Peyer's patch (tissue), 4 donors: ENCODE results near the gene SIRPG. TPM values are rescaled to one million over a fixed set of nuclear protein-coding genes. Genes with fewer than 3 reads are reported as not detected.

Source experiments
- DNase-seq, 3 donors: peaks; one replicate each; pipeline ENCODE4 v3.0.0-alpha.2; 2017 to 2019
- H3K27ac ChIP-seq, 4 donors: fragments of 200-600 bp; sonication (generic); one replicate each; pipeline ENCODE4 v1.5.1; 2016 to 2019
- H3K27me3 ChIP-seq, 2 donors: fragments of 200-600 bp; sonication (generic); one replicate each; pipeline ENCODE4 v1.5.1; 2019
- H3K36me3 ChIP-seq, 3 donors: fragments of 200-600 bp; sonication (generic); one replicate each; pipeline ENCODE4 v1.5.1; 2016 to 2019
- H3K4me1 ChIP-seq, 4 donors: fragments of 200-600 bp; sonication (generic); one replicate each; pipeline ENCODE4 v1.5.1; 2016 to 2019
- H3K4me3 ChIP-seq, 4 donors: fragments of 200-600 bp; sonication (generic); 1 replicate in 3 of 4; 2 replicates in 1 of 4; pipeline ENCODE4 v1.5.1; 2016 to 2019; ENCODE audit warnings: mild to moderate bottlenecking in 1 of 4
- H3K9me3 ChIP-seq, 4 donors: fragments of 200-600 bp; sonication (generic); one replicate each; pipeline ENCODE4 v1.5.1; 2016 to 2019; ENCODE audit warnings: mild to moderate bottlenecking in 1 of 4
- POLR2A ChIP-seq, 2 donors: fragments of 450-650 bp; IDR thresholded peaks; one replicate each; pipeline ENCODE4 v1.5.1; 2017; ENCODE audit warnings: antibody characterized with exemption in 2 of 2, mild to moderate bottlenecking in 2 of 2, moderate library complexity in 2 of 2
- total RNA-seq, 4 donors: library from RNA; depleted of rRNA; stranded (reverse); fragments of >200 nt; gene quantifications; one replicate each; pipeline ENCODE4 v1.1.0, GENCODE V29; 2016
- TF ChIP-seq, protein P1 (sequence below), 6 experiments: fragments of 450-650 bp in 4 of 6; fragments of 200-600 bp in 2 of 6; sonication (generic) in 1 of 6; IDR thresholded peaks; one replicate each; pipeline ENCODE4 v1.5.1; 2017 to 2019; ENCODE audit warnings: antibody characterized with exemption in 6 of 6, mild to moderate bottlenecking in 3 of 6, moderate library complexity in 1 of 6

Gene SIRPG
- total RNA-seq, 4 donors from 2014 or later: 1.8 to 5.8 (median 3.6) TPM

DNA sequence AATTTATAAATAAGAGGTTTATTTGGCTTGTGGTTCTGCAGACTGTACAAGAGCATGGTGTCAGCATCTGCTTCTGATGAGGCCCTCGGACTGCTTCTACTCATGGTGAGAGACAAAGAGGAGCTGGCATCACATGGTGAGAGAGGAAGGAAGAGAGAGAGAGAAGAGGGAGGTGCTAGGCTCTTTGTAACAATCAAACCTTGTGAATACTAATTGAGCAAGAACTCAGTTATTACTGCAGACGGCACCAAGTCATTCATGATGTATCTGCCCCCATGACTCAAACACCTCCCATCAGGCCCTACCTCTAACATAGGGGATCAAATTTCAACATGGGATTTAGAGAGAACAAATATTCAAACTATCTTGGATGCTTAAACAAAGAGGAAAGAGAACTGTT lies 6.3 kb upstream of the SIRPG start:
- peaks cover 0 to 18% (median 8%) of the 10 kb centered on the region in 4 donors for H3K4me1 ChIP-seq
- H3K4me3 ChIP-seq: no peak overlapping the region
- no peak for TF ChIP-seq POLR2A (IDR thresholded peaks at IDR 0.05)
- TF ChIP-seq, protein P1, sequence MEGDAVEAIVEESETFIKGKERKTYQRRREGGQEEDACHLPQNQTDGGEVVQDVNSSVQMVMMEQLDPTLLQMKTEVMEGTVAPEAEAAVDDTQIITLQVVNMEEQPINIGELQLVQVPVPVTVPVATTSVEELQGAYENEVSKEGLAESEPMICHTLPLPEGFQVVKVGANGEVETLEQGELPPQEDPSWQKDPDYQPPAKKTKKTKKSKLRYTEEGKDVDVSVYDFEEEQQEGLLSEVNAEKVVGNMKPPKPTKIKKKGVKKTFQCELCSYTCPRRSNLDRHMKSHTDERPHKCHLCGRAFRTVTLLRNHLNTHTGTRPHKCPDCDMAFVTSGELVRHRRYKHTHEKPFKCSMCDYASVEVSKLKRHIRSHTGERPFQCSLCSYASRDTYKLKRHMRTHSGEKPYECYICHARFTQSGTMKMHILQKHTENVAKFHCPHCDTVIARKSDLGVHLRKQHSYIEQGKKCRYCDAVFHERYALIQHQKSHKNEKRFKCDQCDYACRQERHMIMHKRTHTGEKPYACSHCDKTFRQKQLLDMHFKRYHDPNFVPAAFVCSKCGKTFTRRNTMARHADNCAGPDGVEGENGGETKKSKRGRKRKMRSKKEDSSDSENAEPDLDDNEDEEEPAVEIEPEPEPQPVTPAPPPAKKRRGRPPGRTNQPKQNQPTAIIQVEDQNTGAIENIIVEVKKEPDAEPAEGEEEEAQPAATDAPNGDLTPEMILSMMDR (IDR thresholded peaks at IDR 0.05): no peak
- DNase-seq: no peak
- H3K9me3 ChIP-seq: no peaks in the 10 kb centered on the region
- H3K27me3 ChIP-seq: no peaks in the 10 kb centered on the region
- H3K27ac ChIP-seq: peak overlapping the region in 1 of 4 donors; percentile 76
- H3K36me3 ChIP-seq: no peaks in the 10 kb centered on the region

DNA sequence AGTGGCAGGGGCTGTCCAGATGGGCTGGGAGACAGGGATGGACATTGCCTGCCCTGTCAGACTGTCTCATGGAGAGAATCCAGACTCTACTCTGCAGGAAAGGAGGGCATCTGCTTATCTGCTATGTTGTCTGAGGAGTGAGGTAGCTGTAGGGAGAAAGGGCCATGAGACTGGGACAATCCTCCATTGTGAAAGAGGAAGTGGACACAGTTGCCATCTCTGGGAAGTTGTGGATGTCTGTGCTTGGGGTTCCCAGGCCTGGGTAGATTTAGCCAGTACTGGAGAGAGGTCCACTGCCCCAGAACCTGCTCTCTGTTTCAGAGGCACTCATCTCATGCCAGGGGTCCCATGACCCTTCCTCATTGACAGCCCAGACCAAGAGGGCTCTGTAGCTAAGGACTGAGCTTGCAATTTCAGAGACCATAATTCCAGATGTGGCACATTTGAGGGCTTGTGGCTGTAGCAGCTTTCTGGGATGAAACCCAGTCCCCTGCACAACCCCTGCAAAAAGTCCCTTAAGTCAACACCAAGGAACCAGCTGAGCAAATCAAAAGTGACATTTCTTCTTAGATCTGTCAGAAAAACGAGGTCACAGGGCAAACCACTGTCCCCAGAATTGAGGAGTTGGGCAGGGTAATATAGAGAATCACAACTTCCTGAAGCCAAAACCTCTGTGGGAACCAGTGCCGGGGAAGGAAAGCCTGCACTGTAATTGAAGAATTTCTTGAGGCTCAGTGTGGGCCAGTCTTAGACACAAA lies 4.1 kb upstream of the SIRPG start:
- TF ChIP-seq, protein P1 (IDR thresholded peaks at IDR 0.05): no peak
- no peak for TF ChIP-seq POLR2A (IDR thresholded peaks at IDR 0.05)
- peak overlapping the region in 2 of 4 donors; percentile 25 to 59 for H3K27ac ChIP-seq
- no peaks in the 10 kb centered on the region for H3K9me3 ChIP-seq
- peaks cover 0 to 18% (median 8%) of the 10 kb centered on the region in 4 donors for H3K4me1 ChIP-seq
- H3K36me3 ChIP-seq: no peaks in the 10 kb centered on the region
- H3K27me3 ChIP-seq: no peaks in the 10 kb centered on the region
- H3K4me3 ChIP-seq: no peak overlapping the region
- no peak for DNase-seq

DNA sequence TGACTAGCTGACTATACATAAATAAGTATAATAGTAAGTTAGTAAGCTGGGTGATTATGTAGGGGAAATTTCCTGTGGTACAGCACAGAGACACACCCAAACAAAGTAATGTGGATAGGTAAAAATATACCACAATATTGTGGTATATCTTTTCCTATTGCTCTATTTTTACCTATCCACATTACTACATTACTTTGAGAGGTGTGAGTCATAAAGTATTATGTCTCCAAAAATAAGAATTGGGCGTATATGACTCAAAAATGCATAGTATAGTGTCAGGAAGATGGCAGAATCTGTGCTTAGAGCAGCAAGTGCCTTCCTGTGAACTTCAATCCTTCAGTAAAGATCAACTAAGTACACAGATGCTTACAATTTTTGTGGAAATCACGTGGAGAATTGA lies 2.7 kb upstream of the SIRPG start:
- no peaks in the 10 kb centered on the region for H3K36me3 ChIP-seq
- DNase-seq: no peak
- peaks cover 0 to 12% (median 6%) of the 10 kb centered on the region in 4 donors for H3K4me1 ChIP-seq
- H3K27ac ChIP-seq: no peak overlapping the region
- no peak overlapping the region for H3K4me3 ChIP-seq
- H3K27me3 ChIP-seq: no peaks in the 10 kb centered on the region
- H3K9me3 ChIP-seq: no peaks in the 10 kb centered on the region
- TF ChIP-seq, protein P1 (IDR thresholded peaks at IDR 0.05): no peak
- no peak for TF ChIP-seq POLR2A (IDR thresholded peaks at IDR 0.05)

DNA sequence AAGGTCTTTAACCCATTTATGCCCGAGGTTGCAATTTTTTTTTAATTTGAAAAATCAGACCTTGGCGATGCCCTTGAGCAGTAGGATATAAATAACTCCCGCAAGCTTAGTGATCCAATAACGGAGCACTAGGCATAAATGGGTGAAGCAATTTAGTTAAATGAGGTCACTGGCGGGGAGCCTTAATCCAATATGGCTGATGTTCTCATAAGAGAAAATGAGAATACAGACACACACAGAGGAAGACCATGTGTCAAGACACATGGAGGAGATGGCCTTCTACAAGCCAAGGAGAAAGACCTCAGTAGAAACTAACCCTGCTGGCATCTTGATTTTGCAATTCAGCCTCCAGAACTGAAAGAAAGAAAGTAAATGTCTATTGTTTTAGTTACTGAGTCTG lies 735 bp downstream of the SIRPG start:
- H3K4me1 ChIP-seq: peaks cover 0 to 5% (median 2%) of the 10 kb centered on the region in 4 donors
- TF ChIP-seq POLR2A (IDR thresholded peaks at IDR 0.05): no peak
- TF ChIP-seq, protein P1 (IDR thresholded peaks at IDR 0.05): no peak
- H3K9me3 ChIP-seq: no peaks in the 10 kb centered on the region
- H3K27me3 ChIP-seq: no peaks in the 10 kb centered on the region
- peak overlapping the region; percentile 6 to 28 (median 26) for H3K4me3 ChIP-seq
- peak overlapping the region; percentile 54 to 72 (median 63) for H3K27ac ChIP-seq
- H3K36me3 ChIP-seq: no peaks in the 10 kb centered on the region
- DNase-seq: no peak

DNA sequence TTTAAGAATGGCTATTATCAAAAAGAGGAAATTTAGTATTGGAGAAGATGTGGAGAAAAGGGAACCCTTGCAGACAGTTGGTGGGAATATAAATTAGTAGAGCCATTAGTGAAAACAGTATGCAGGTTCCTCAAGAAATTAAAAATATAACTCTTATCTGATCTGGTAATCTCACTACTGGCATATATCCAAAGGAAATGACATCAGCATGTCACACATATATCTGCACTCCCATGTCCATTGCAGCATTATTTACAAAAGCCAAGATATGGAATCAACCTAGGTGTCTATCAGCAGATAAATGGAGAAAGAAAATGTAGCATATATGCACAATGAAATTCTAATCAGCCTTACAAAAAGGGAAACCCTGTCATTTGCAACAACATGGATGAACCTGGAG lies 2.6 kb downstream of the SIRPG start:
- DNase-seq: no peak
- peak overlapping the region in 1 of 4 donors; percentile 43 for H3K27ac ChIP-seq
- TF ChIP-seq, protein P1 (IDR thresholded peaks at IDR 0.05): no peak
- no peak for TF ChIP-seq POLR2A (IDR thresholded peaks at IDR 0.05)
- no peaks in the 10 kb centered on the region for H3K9me3 ChIP-seq
- H3K4me3 ChIP-seq: no peak overlapping the region
- no peaks in the 10 kb centered on the region for H3K36me3 ChIP-seq
- H3K27me3 ChIP-seq: no peaks in the 10 kb centered on the region
- H3K4me1 ChIP-seq: peaks cover 0 to 7% (median 0%) of the 10 kb centered on the region in 4 donors
